Dendritic cell treated with granulocyte-macrophage colony-stimulating factor and Interleukin-4, amounts not matched to agents 40 ng/mL and 50 ng/mL, for 4 days (primary cell): ENCODE measurements around the gene TOR3A.

ENCODE experiments used
- H3K27ac Mint-ChIP-seq: one replicate; pipeline ENCODE4 v1.8.0; 2022; ENCODE audit warnings: mild to moderate bottlenecking, mixed read lengths
- H3K27me3 Mint-ChIP-seq: one replicate; pipeline ENCODE4 v1.8.0; 2022; ENCODE audit warnings: mild to moderate bottlenecking, mixed read lengths
- H3K36me3 Mint-ChIP-seq: one replicate; pipeline ENCODE4 v1.8.0; 2022; ENCODE audit warnings: low read depth, mixed read lengths
- H3K4me1 Mint-ChIP-seq: one replicate; pipeline ENCODE4 v1.8.0; 2022; ENCODE audit warnings: low read depth, mixed read lengths
- H3K4me3 Mint-ChIP-seq: one replicate; pipeline ENCODE4 v1.8.0; 2022; ENCODE audit warnings: mild to moderate bottlenecking, moderate library complexity, mixed read lengths
- H3K9me3 Mint-ChIP-seq: one replicate; pipeline ENCODE4 v1.8.0; 2022; ENCODE audit warnings: mixed read lengths
- intact Hi-C: fragments of 100-400 bp; cut with micrococcal nuclease; formaldehyde crosslinking; loops from one replicate; pipeline ENCODE4 v1.15.0; 2022

The TOR3A gene

DNA sequence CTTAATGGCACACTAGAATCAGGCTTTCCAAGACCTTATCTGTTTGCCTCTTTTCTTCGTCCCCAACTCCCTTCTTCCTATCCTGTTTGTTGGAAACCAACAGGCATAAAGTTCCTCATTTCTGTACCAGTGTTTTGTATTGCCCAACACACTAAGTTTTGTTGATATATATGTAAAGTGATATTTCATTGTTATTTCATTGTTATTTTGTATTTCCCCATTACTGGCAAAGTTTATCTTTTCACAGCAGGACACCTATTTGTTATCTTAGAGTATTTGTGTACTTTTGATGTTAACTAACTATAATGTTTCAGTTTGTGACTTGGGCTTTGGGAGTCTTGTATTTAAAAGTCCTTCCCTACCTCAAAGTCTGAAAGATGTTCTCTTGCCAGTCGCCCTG lies 29.1 kb upstream of the TOR3A start:
- Mint-ChIP-seq H3K36me3 (peaks cover 47% of the 10 kb centered on the region), H3K9me3 (peaks cover 8% of the 10 kb centered on the region), H3K4me3 (no peak overlapping the region), H3K4me1 (peaks cover 8% of the 10 kb centered on the region), H3K27ac (no peak overlapping the region), H3K27me3 (no peaks in the 10 kb centered on the region)
- intact Hi-C loops: no loop called here

DNA sequence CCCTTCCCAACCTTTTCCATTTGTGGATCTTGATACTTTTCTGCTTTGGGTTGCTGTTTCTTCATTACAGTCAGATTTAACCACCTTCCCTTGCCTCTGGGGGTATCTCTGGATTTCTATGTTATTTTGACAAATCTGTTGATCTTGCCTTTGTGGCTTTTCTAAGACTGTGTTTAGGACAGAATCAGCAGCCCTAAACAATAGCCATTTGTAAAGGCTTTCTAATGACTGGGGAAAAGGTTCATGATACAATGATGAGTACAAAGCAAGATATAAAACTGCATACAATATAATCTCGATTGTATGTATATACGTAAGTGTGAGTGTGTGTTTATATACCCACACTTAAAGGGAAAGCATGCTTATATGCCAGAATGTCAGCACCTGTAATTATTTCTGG lies 28.4 kb upstream of the TOR3A start:
- Mint-ChIP-seq H3K27ac (no peak overlapping the region), H3K27me3 (no peaks in the 10 kb centered on the region), H3K9me3 (peaks cover 8% of the 10 kb centered on the region), H3K4me1 (peaks cover 10% of the 10 kb centered on the region), H3K36me3 (peaks cover 51% of the 10 kb centered on the region), H3K4me3 (no peak overlapping the region)
- intact Hi-C loops: no loop called here

DNA sequence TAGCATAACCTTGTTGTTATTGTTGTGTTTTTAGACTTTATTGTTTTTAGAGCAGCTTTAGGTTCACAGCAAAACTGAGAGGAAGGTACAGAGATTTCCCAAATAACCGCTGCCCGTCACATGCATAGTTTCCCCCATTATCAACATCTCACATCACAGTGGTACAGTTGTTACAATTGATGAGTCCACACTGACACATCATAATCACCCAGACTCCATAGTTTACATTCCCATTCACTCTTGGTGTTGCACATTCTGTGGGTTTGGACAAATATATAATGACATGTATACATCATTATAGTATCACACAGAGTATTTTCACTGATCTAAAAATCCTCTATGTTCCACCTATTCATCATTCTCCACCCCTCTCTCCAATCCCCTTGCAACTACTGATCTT lies 25.9 kb upstream of the TOR3A start:
- Mint-ChIP-seq H3K4me1 (peaks cover 21% of the 10 kb centered on the region), H3K27me3 (no peaks in the 10 kb centered on the region), H3K36me3 (peaks cover 49% of the 10 kb centered on the region), H3K9me3 (peaks cover 8% of the 10 kb centered on the region), H3K27ac (no peak overlapping the region), H3K4me3 (no peak overlapping the region)
- intact Hi-C loops: no loop called here

DNA sequence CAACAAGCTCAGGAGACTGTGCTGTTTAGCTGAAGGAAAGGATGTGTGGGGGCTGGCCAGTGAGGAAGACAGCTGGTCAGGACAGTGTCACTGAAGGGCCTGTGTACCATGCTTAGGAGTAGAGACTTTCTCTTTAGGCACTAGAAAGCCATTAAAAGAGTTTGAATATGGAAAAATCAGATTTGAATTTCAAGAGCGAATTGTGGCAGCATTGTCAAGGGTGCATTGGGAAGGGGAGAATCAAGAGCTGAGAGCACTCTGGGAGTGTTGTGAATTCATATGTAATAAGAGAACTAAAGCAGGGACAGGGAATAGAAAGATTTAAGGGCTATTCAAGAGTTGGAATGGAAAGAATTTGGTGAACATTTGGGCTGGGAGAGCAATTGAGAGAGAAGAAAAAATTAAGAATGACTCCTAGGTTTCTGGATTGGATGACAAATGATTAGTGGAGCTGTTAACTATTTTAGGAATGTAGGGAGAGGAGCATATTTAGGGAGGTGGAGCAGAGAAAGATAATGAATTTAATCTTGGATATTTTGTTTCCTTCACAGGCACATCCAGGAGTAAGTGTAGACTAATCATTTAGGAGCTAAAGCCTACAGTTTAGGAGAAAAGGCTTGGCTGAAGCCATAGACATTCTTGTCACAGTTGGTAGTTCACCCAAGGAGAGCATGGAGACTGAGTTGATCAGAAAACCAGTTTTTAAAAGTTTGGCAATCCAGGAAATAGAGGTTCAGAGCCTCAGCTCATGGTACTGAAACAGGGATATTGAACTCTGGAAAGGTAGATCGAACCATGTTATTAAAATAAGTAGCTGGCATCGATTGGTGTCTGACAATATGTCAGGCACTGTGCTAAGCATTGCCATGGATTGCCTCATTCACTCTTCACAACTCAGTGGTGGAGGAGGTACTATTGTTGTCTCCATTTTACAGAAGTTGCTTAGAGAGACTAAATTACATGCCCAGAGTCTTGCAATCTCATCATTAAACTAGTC lies 23.1 kb upstream of the TOR3A start:
- Mint-ChIP-seq H3K9me3 (peaks cover 8% of the 10 kb centered on the region), H3K27ac (peak overlapping the region; percentile 1), H3K36me3 (peaks cover 61% of the 10 kb centered on the region), H3K4me3 (no peak overlapping the region), H3K27me3 (no peaks in the 10 kb centered on the region), H3K4me1 (peaks cover 13% of the 10 kb centered on the region)
- intact Hi-C loops: no loop called here

DNA sequence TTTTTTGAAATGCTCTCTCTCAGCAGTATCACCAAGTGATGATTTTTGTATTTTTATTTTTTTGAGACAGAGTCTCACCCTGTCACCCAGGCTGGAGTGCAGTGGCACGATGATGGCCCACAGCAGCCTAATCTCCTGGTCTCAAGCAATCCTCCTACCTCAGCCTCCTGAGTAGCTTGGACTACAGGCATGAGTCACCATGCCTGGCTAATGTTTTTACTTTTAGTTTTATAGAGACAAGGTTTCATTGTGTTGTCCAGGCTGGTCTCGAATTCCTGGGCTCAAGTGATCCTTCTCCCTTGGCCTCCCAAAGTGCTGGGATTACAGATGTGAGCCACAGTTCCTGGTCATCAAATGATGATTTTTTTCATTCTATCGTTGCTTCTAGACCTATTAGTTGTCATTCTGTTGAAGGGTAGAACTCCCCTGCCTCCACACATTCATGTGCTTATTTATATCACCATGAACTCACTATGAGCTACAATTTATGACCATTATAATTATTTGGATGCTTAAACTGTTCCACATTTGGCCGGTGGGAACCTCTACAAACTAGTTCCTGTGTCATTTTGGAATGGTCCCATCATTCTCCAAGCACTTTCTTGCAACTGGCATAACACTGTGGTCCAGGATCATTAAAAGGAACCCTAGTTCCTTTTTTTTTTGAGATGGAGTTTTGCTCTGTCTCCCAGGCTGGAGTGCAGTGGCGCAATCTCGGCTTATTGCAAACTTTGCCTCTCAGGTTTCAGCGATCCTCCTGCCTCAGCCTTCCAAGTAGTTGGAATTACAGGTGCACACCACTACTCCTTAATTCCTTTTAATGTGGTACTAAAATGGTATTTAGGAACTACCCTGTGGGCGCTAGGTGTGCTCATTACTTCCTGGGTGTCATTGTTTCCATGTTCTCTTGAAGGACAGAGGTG lies 20.2 kb upstream of the TOR3A start:
- peaks cover 13% of the 10 kb centered on the region for H3K4me1 Mint-ChIP-seq
- H3K4me3 Mint-ChIP-seq: no peak overlapping the region
- H3K9me3 Mint-ChIP-seq: no peaks in the 10 kb centered on the region
- no peak overlapping the region for H3K27ac Mint-ChIP-seq
- H3K36me3 Mint-ChIP-seq: peaks cover 65% of the 10 kb centered on the region
- no peaks in the 10 kb centered on the region for H3K27me3 Mint-ChIP-seq
- intact Hi-C loops: no loop called here

DNA sequence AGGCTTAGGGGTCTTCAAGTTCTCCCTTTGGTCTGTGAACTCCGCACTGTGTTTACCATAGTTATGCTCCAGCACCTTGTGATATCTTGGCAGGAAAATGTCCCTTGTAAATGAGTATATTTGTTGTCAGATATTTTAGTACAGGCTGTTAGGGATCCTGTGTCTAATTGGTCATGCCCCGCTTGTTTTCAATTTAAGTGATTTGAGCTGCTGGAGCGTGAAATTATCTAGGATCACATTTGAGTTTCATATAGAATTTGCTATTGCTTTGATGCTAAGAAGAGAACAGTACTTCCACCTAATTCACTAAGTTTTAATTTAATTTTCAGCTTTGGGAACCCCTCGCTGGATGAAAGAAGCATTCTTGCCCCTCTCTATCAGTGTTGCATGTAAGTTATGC lies 15.4 kb upstream of the TOR3A start:
- Mint-ChIP-seq H3K4me3 (no peak overlapping the region), H3K27me3 (no peaks in the 10 kb centered on the region), H3K9me3 (no peaks in the 10 kb centered on the region), H3K27ac (no peak overlapping the region), H3K36me3 (peaks cover 77% of the 10 kb centered on the region), H3K4me1 (no peaks in the 10 kb centered on the region)
- intact Hi-C loops: no loop called here

DNA sequence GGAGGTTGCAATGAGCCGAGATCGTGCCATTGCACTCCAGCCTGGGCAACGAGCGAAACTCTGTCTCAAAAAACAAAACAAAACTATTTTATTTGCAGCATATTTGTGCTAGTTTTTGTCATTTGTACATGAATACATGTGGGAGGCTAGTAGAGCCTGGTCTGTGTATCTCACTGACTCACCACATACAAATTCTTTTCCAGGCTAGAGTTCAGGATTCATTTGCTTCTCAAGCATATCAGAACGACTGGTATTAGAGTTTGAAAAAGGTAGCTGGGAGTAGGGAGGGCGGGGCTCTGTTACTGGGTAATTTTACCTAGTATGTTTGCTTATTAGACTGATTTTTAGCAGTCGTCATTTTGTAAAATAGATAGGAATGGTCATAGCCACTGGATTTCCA lies 4.5 kb upstream of the TOR3A start:
- no peaks in the 10 kb centered on the region for H3K9me3 Mint-ChIP-seq
- H3K27ac Mint-ChIP-seq: no peak overlapping the region
- peaks cover 38% of the 10 kb centered on the region for H3K36me3 Mint-ChIP-seq
- no peaks in the 10 kb centered on the region for H3K27me3 Mint-ChIP-seq
- intact Hi-C loops: no loop called here
- H3K4me1 Mint-ChIP-seq: peaks cover 15% of the 10 kb centered on the region
- no peak overlapping the region for H3K4me3 Mint-ChIP-seq

DNA sequence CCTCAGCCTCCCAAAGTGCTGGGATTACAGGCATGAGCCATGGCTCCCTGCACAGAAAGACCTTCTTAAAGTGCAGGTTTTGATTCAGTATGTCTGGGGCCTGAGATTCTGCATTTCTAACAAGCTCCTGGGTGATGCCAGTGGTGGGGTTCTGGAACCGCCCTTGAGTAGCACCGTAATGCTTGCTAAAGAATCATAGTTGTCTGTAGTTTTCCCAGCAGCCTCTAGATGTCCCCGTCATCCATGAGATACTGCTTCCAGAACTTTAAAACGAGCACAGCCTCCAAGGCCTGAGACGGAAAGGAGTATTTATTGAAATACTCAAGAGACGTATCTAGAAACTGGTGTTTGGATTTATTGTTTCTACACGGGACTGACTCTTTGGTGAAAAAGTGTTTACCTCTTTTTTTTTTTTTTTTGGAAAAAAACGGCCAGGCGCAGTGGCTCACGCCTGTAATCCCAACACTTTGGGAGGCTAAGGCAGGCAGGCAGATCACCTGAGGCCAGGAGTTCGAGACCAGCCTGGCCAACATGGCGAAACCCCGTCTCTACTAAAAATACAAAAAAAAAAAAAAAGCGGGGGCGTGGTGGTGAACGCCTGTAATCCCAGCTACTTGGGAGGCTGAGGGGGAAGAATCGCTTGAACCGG lies 2.6 kb upstream of the TOR3A start:
- intact Hi-C loops: loop anchor here (1.0 kb wide), 1 partner anchor 290 kb away; no protein-coding TSS in a partner anchor
- H3K27ac Mint-ChIP-seq: no peak overlapping the region
- no peaks in the 10 kb centered on the region for H3K9me3 Mint-ChIP-seq
- H3K4me3 Mint-ChIP-seq: no peak overlapping the region
- H3K27me3 Mint-ChIP-seq: no peaks in the 10 kb centered on the region
- peaks cover 33% of the 10 kb centered on the region for H3K36me3 Mint-ChIP-seq
- H3K4me1 Mint-ChIP-seq: peaks cover 22% of the 10 kb centered on the region

DNA sequence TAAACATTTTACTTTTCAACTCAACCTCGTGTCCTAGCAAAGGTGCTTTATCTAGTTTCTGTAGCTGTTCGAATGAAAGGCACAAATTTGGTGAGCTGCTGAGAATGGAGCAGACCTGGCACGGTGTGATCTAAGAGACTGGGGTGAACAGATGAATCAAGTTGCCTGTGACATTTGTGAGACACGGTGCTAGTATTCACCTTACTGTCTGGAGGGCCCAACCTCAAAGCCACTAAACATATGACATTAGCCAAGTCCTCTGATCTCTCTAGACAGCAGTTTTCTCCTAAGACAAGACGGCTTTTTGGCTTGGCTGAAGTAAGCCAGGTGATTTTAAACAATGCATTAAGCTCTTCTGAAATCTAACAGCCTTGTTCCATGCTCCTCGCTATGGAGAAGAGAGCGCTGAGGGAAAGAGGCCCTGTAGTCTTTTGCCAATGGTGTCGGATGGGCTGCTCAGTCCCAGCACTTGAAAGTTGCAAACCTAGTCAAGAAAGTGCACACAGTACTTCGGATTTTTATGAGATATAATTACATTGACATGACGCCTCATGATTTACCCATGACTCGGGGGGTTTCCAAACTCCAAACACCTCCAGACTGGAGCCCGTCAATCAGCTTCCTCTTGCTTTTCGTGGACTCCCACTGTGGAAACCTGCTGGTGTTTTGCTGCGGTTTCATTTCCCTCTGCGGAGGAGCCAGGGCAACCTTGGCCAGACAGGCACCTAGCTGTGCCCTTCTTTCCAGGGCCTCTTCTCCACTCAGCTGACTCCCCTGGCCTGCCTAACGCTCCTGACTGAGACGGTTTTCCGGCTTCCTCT lies 794 bp upstream of the TOR3A start:
- Mint-ChIP-seq H3K9me3 (no peaks in the 10 kb centered on the region), H3K4me1 (peaks cover 39% of the 10 kb centered on the region), H3K27me3 (no peaks in the 10 kb centered on the region), H3K27ac (peak overlapping the region; percentile 89), H3K4me3 (peak overlapping the region; percentile 92), H3K36me3 (peaks cover 40% of the 10 kb centered on the region)
- intact Hi-C loops: loop anchor here (2.0 to 5.0 kb wide), 3 partner anchors 111 to 539 kb away; no protein-coding TSS in a partner anchor

DNA sequence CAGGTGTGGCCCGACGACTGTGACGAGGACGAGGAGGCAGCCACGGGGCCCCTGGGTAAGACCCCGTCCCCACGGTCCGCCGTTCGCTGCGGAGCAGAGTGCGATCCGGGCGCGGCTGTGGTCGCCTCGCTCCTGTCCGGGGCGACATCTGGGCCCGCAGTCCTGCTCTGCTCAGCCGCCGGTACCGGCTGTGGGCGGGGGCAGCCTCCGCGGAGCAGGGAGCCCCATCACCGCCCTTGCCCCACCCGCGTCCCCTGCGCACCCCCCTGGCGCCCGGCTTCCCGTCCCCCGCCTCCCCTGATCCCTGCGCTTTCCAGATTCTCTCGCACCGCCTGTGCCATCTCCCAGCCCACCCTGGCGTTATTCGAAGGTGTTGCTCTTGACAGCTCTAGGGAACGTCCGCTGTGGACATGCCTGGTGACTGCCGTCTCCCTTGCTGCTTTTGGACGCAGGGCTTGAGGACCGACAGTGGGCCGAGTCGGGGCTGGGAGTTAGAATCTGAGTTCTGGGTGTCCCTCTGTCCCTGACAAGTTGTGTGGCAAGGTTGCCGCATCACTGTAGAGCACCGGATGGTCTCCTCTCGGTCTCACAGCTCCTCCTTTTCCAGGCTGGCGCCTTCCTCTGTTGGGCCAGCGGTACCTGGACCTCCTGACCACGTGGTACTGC lies 596 bp downstream of the TOR3A start:
- Mint-ChIP-seq H3K4me3 (peak overlapping the region; percentile 92), H3K4me1 (peaks cover 48% of the 10 kb centered on the region), H3K9me3 (no peaks in the 10 kb centered on the region), H3K27me3 (no peaks in the 10 kb centered on the region), H3K36me3 (peaks cover 53% of the 10 kb centered on the region), H3K27ac (peak overlapping the region; percentile 89)
- intact Hi-C loops: loop anchor here (5.0 kb wide), 2 partner anchors 110 to 540 kb away; no protein-coding TSS in a partner anchor

DNA sequence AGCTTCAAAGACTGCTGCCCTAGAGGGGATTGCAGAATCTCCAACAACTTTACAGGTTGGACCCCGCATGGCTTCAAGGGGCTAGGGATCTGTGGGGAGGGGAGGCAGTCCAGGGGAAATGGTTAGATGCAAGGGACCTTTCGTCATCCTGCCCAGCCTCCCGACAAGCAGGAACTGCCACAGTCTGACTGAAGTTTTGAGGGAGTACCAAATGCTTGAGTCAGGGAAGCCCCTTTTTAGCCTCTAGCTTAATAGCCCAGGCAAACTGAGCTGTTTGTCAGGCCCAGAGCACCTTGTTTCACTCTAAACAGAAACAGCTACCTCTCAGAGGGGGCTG lies 1.1 kb downstream of the TOR3A start:
- Mint-ChIP-seq H3K4me3 (peak overlapping the region; percentile 92), H3K36me3 (peaks cover 58% of the 10 kb centered on the region), H3K27me3 (no peaks in the 10 kb centered on the region), H3K4me1 (peaks cover 53% of the 10 kb centered on the region), H3K27ac (peak overlapping the region; percentile 89), H3K9me3 (no peaks in the 10 kb centered on the region)
- intact Hi-C loops: loop anchor here (5.0 kb wide), 2 partner anchors 109 to 541 kb away; no protein-coding TSS in a partner anchor

DNA sequence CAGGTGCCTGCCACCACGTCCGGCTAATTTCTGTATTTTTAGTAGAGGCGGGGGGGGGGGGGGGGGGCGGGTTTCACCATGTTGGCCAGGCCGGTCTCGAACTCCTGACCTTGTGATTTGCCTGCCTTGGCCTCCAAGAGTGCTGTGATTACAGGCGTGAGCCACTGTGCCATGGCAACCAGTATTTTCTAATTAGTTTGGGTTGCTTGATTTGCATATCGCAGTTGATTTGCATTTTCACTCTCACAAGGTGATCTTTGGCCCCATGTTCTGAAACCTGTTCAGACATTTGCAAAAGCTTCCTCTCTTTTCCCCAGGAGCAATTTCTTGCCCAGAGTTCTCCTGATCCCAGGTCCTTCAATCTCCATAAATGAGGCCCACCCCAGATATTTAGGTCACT lies 1.7 kb downstream of the TOR3A start:
- Mint-ChIP-seq H3K36me3 (peaks cover 64% of the 10 kb centered on the region), H3K27ac (peak overlapping the region; percentile 89), H3K27me3 (no peaks in the 10 kb centered on the region), H3K4me1 (peaks cover 58% of the 10 kb centered on the region), H3K4me3 (peak overlapping the region; percentile 92), H3K9me3 (no peaks in the 10 kb centered on the region)
- intact Hi-C loops: loop anchor here (5.0 kb wide), 2 partner anchors 109 to 541 kb away; no protein-coding TSS in a partner anchor
